Neural progenitor cell (in vitro differentiated cells): ENCODE measurements around the gene CACNA1C. TPM values are rescaled to one million over a fixed set of nuclear protein-coding genes. Genes with fewer than 3 reads are reported as not detected.
A peak's percentile ranks its signal among the peaks of the same experiment; 100 is the strongest.

ENCODE experiments used
- DNase-seq: peaks from one replicate; pipeline ENCODE4 v3.0.0-alpha.2; 2016; ENCODE audit warnings: low spot score
- H2AFZ ChIP-seq: fragments of 200-600 bp; sonication (generic); replicated peaks from 2 replicates; pipeline ENCODE4 v1.6.1; 2016; ENCODE audit warnings: antibody characterized with exemption
- H3F3A ChIP-seq: fragments of 200-600 bp; sonication (generic); 2 replicates; pipeline ENCODE4 v1.6.1; 2016; ENCODE audit warnings: antibody characterized with exemption, low read depth
- H3K27ac ChIP-seq: fragments of 200-600 bp; sonication (generic); 2 replicates; pipeline ENCODE4 v1.5.1; 2016; ENCODE audit warnings: mild to moderate bottlenecking
- H3K27me3 ChIP-seq: fragments of 200-600 bp; sonication (generic); 2 replicates; pipeline ENCODE4 v1.6.1; 2016; ENCODE audit warnings: mild to moderate bottlenecking, moderate library complexity
- H3K36me3 ChIP-seq: fragments of 200-600 bp; sonication (generic); 2 replicates; pipeline ENCODE4 v1.5.1; 2016
- H3K4me1 ChIP-seq: fragments of 200-600 bp; sonication (generic); 2 replicates; pipeline ENCODE4 v1.6.1; 2016; ENCODE audit warnings: mixed run types
- H3K4me2 ChIP-seq: fragments of 200-600 bp; sonication (generic); 2 replicates; pipeline ENCODE4 v1.6.1; 2016
- H3K4me3 ChIP-seq: fragments of 200-600 bp; sonication (generic); 2 replicates; pipeline ENCODE4 v1.5.1; 2016
- H3K79me2 ChIP-seq: fragments of 200-600 bp; sonication (generic); 2 replicates; pipeline ENCODE4 v1.6.1; 2016; ENCODE audit warnings: low read depth
- H3K9ac ChIP-seq: fragments of 200-600 bp; sonication (generic); 2 replicates; pipeline ENCODE4 v1.6.1; 2016
- H3K9me3 ChIP-seq: fragments of 200-600 bp; sonication (generic); 2 replicates; pipeline ENCODE4 v1.5.1; 2016; ENCODE audit warnings: low read depth
- H4K20me1 ChIP-seq: fragments of 200-600 bp; sonication (generic); 2 replicates; pipeline ENCODE4 v1.6.1; 2016; ENCODE audit warnings: low read depth
- H3K27ac Mint-ChIP-seq: 3 replicates; pipeline ENCODE4 v1.8.0; 2021; ENCODE audit warnings: mixed read lengths
- H3K27me3 Mint-ChIP-seq: 2 replicates; pipeline ENCODE4 v1.8.0; 2022; ENCODE audit warnings: low read depth, mild to moderate bottlenecking, inconsistent platforms, moderate library complexity, mixed read lengths; ENCODE audit not compliant: insufficient read depth
- H3K36me3 Mint-ChIP-seq: 3 replicates; pipeline ENCODE4 v1.8.0; 2021; ENCODE audit warnings: mixed read lengths
- H3K4me1 Mint-ChIP-seq: 3 replicates; pipeline ENCODE4 v1.8.0; 2021; ENCODE audit warnings: mixed read lengths
- H3K4me3 Mint-ChIP-seq: 3 replicates; pipeline ENCODE4 v1.8.0; 2021; ENCODE audit warnings: mild to moderate bottlenecking, moderate library complexity, mixed read lengths
- H3K9me3 Mint-ChIP-seq: 3 replicates; pipeline ENCODE4 v1.8.0; 2020; ENCODE audit warnings: mixed read lengths
- EZH2 ChIP-seq: fragments of 200-600 bp; sonication (generic); IDR thresholded peaks from 2 replicates; pipeline ENCODE4 v1.6.1; 2017; ENCODE audit warnings: antibody characterized with exemption, mild to moderate bottlenecking, moderate library complexity
- EZH2phosphoT487 ChIP-seq: fragments of 200-600 bp; sonication (generic); IDR thresholded peaks from 2 replicates; pipeline ENCODE4 v1.6.1; 2017; ENCODE audit warnings: antibody characterized with exemption
- total RNA-seq: library from RNA; depleted of rRNA; stranded (reverse); fragments of >200 nt; gene quantifications from 2 replicates; pipeline ENCODE4 v1.2.3, GENCODE V29; 2015; ENCODE audit warnings: low replicate concordance
- TF ChIP-seq, protein P1 (sequence below): fragments of 200-600 bp; sonication (generic); IDR thresholded peaks from 2 replicates; pipeline ENCODE4 v1.5.1; 2017; ENCODE audit warnings: antibody characterized with exemption, mild to moderate bottlenecking

The CACNA1C gene
- total RNA-seq, 1 donor from 2014 or later = 2.7 TPM

GRCh38 chr12:2227360-2227759 is 174.6 kb downstream of the CACNA1C start:
- H3K4me1 Mint-ChIP-seq = peaks cover 14% of the 10 kb centered on the region
- H3K4me3 ChIP-seq = no peak overlapping the region
- H3K27me3 ChIP-seq = no peaks in the 10 kb centered on the region
- no peak overlapping the region for H3K4me2 ChIP-seq
- no peaks in the 10 kb centered on the region for H3K36me3 ChIP-seq
- H3K4me3 Mint-ChIP-seq = no peak overlapping the region
- DNase-seq = no peak
- no peaks in the 10 kb centered on the region for H3K27me3 Mint-ChIP-seq
- H3K27ac ChIP-seq = no peak overlapping the region
- no peaks in the 10 kb centered on the region for H3F3A ChIP-seq
- no peak for TF ChIP-seq EZH2phosphoT487
- TF ChIP-seq, protein P1, sequence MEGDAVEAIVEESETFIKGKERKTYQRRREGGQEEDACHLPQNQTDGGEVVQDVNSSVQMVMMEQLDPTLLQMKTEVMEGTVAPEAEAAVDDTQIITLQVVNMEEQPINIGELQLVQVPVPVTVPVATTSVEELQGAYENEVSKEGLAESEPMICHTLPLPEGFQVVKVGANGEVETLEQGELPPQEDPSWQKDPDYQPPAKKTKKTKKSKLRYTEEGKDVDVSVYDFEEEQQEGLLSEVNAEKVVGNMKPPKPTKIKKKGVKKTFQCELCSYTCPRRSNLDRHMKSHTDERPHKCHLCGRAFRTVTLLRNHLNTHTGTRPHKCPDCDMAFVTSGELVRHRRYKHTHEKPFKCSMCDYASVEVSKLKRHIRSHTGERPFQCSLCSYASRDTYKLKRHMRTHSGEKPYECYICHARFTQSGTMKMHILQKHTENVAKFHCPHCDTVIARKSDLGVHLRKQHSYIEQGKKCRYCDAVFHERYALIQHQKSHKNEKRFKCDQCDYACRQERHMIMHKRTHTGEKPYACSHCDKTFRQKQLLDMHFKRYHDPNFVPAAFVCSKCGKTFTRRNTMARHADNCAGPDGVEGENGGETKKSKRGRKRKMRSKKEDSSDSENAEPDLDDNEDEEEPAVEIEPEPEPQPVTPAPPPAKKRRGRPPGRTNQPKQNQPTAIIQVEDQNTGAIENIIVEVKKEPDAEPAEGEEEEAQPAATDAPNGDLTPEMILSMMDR = no peak
- TF ChIP-seq EZH2 = no peak
- no peaks in the 10 kb centered on the region for H4K20me1 ChIP-seq
- H3K9me3 Mint-ChIP-seq = peaks cover 3% of the 10 kb centered on the region
- no peak overlapping the region for H2AFZ ChIP-seq
- H3K9ac ChIP-seq = no peak overlapping the region
- no peaks in the 10 kb centered on the region for H3K4me1 ChIP-seq
- H3K79me2 ChIP-seq = no peaks in the 10 kb centered on the region
- H3K27ac Mint-ChIP-seq = no peak overlapping the region
- H3K36me3 Mint-ChIP-seq = no peaks in the 10 kb centered on the region
- H3K9me3 ChIP-seq = no peaks in the 10 kb centered on the region

GRCh38 chr12:2228535-2228934 is 175.7 kb downstream of the CACNA1C start:
- no peak for DNase-seq
- peaks cover 14% of the 10 kb centered on the region for H3K4me1 Mint-ChIP-seq
- H3K9me3 Mint-ChIP-seq = peaks cover 3% of the 10 kb centered on the region
- no peaks in the 10 kb centered on the region for H3K36me3 Mint-ChIP-seq
- no peaks in the 10 kb centered on the region for H3K79me2 ChIP-seq
- no peaks in the 10 kb centered on the region for H4K20me1 ChIP-seq
- H3K9me3 ChIP-seq = no peaks in the 10 kb centered on the region
- H3K27ac ChIP-seq = no peak overlapping the region
- no peaks in the 10 kb centered on the region for H3K4me1 ChIP-seq
- H3F3A ChIP-seq = no peaks in the 10 kb centered on the region
- H3K4me3 Mint-ChIP-seq = no peak overlapping the region
- no peak overlapping the region for H2AFZ ChIP-seq
- H3K4me2 ChIP-seq = no peak overlapping the region
- TF ChIP-seq, protein P1 = no peak
- TF ChIP-seq EZH2phosphoT487 (no peak), EZH2 (no peak)
- no peaks in the 10 kb centered on the region for H3K27me3 Mint-ChIP-seq
- H3K27ac Mint-ChIP-seq = no peak overlapping the region
- no peaks in the 10 kb centered on the region for H3K36me3 ChIP-seq
- H3K27me3 ChIP-seq = no peaks in the 10 kb centered on the region
- no peak overlapping the region for H3K4me3 ChIP-seq
- no peak overlapping the region for H3K9ac ChIP-seq

DNA sequence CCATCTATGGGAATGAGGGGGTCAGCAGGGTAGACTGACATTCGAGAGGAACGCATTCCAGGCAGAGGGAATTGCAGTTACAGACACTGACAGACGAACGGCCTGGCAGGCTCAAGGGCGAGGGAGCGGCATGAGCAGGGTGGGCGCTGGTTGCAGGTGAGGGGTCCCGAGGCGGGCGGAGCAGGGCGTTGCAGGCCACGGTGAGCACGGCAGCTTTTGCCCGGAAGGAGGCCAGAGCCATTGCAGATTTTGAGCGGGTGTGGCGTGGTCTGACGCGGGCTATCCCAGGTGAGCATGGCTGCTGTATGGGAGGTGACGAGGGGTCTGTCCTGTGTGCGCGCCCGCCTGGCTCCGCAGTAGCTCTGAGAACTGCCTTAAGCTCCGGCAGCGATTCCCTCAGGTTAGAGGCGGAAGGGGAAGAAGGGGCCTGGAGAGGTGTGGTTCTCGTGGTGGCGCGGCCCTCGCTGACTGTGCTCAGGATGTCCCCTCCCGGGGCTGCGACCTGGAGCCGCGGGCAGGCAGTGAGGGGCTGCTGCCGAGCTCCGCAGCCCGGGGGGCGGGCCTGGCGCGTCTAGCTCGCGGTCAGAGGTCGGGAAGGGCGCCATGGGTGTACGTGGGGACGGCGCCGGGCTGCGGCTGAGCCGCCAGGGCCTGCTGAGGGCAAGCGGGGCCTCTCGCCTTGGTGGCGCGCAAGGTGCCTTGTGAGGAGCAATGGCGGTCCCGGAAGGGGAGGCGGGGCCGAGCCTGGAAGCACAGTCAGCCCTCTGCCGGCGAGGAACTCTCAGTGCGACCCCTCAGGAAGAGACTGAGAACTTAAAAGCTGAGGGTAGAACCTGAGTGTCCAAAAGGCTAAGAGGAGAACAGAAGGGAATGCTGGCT is 177.1 kb downstream of the CACNA1C start:
- no peaks in the 10 kb centered on the region for H3K36me3 Mint-ChIP-seq
- H3K27me3 ChIP-seq = no peaks in the 10 kb centered on the region
- TF ChIP-seq, protein P1 = no peak
- no peak for TF ChIP-seq EZH2phosphoT487
- TF ChIP-seq EZH2 = no peak
- no peaks in the 10 kb centered on the region for H3K79me2 ChIP-seq
- no peaks in the 10 kb centered on the region for H3K36me3 ChIP-seq
- H3K9ac ChIP-seq = no peak overlapping the region
- H3K4me1 ChIP-seq = no peaks in the 10 kb centered on the region
- H3K27me3 Mint-ChIP-seq = peaks cover under 1% of the 10 kb centered on the region
- H3F3A ChIP-seq = no peaks in the 10 kb centered on the region
- no peaks in the 10 kb centered on the region for H4K20me1 ChIP-seq
- peaks cover 19% of the 10 kb centered on the region for H3K4me1 Mint-ChIP-seq
- no peak overlapping the region for H3K4me3 ChIP-seq
- no peak overlapping the region for H3K4me2 ChIP-seq
- no peak overlapping the region for H2AFZ ChIP-seq
- no peak overlapping the region for H3K27ac ChIP-seq
- H3K4me3 Mint-ChIP-seq = no peak overlapping the region
- H3K27ac Mint-ChIP-seq = peak overlapping the region; percentile 35
- peaks cover 3% of the 10 kb centered on the region for H3K9me3 Mint-ChIP-seq
- DNase-seq = no peak
- H3K9me3 ChIP-seq = no peaks in the 10 kb centered on the region
